Dendritic cell treated with granulocyte-macrophage colony-stimulating factor and Interleukin-4, amounts not matched to agents 40 ng/mL and 50 ng/mL, for 4 days (primary cell): ENCODE data around the gene MATN3.

Source experiments
- H3K27ac Mint-ChIP-seq: one replicate; pipeline ENCODE4 v1.8.0; 2022; ENCODE audit warnings: mild to moderate bottlenecking, mixed read lengths
- H3K27me3 Mint-ChIP-seq: one replicate; pipeline ENCODE4 v1.8.0; 2022; ENCODE audit warnings: mild to moderate bottlenecking, mixed read lengths
- H3K36me3 Mint-ChIP-seq: one replicate; pipeline ENCODE4 v1.8.0; 2022; ENCODE audit warnings: low read depth, mixed read lengths
- H3K4me1 Mint-ChIP-seq: one replicate; pipeline ENCODE4 v1.8.0; 2022; ENCODE audit warnings: low read depth, mixed read lengths
- H3K4me3 Mint-ChIP-seq: one replicate; pipeline ENCODE4 v1.8.0; 2022; ENCODE audit warnings: mild to moderate bottlenecking, moderate library complexity, mixed read lengths
- H3K9me3 Mint-ChIP-seq: one replicate; pipeline ENCODE4 v1.8.0; 2022; ENCODE audit warnings: mixed read lengths
- intact Hi-C: fragments of 100-400 bp; cut with micrococcal nuclease; formaldehyde crosslinking; loops from one replicate; pipeline ENCODE4 v1.15.0; 2022

MATN3 gene

GRCh38 chr2:19955544-19956422 is 56.7 kb downstream of the MATN3 start:
- Mint-ChIP-seq H3K27me3 (no peaks in the 10 kb centered on the region), H3K36me3 (no peaks in the 10 kb centered on the region), H3K4me1 (no peaks in the 10 kb centered on the region), H3K27ac (no peak overlapping the region), H3K9me3 (no peaks in the 10 kb centered on the region), H3K4me3 (no peak overlapping the region)
- intact Hi-C loops = loop anchor here (1.0 to 2.0 kb wide), 2 partner anchors 59 to 143 kb away; no protein-coding TSS in a partner anchor

GRCh38 chr2:19949071-19949470 is 63.4 kb downstream of the MATN3 start:
- Mint-ChIP-seq H3K4me1 (no peaks in the 10 kb centered on the region), H3K36me3 (no peaks in the 10 kb centered on the region), H3K27me3 (no peaks in the 10 kb centered on the region), H3K9me3 (no peaks in the 10 kb centered on the region), H3K27ac (no peak overlapping the region), H3K4me3 (no peak overlapping the region)
- intact Hi-C loops = no loop called here

- Mint-ChIP-seq H3K27ac (no peak overlapping the region), H3K4me1 (no peaks in the 10 kb centered on the region), H3K27me3 (no peaks in the 10 kb centered on the region), H3K36me3 (no peaks in the 10 kb centered on the region), H3K9me3 (no peaks in the 10 kb centered on the region), H3K4me3 (no peak overlapping the region)
- intact Hi-C loops = no loop called here
Observed at GRCh38 chr2:19947184-19947940, 65.1 kb downstream of the MATN3 start.

GRCh38 chr2:19944205-19944845 is 68.1 kb downstream of the MATN3 start:
- Mint-ChIP-seq H3K27ac (no peak overlapping the region), H3K9me3 (no peaks in the 10 kb centered on the region), H3K4me1 (no peaks in the 10 kb centered on the region), H3K4me3 (no peak overlapping the region), H3K27me3 (no peaks in the 10 kb centered on the region), H3K36me3 (no peaks in the 10 kb centered on the region)
- intact Hi-C loops = no loop called here

GRCh38 chr2:19943189-19943588 is 69.3 kb downstream of the MATN3 start:
- Mint-ChIP-seq H3K4me1 (no peaks in the 10 kb centered on the region), H3K27me3 (no peaks in the 10 kb centered on the region), H3K27ac (no peak overlapping the region), H3K9me3 (no peaks in the 10 kb centered on the region), H3K36me3 (no peaks in the 10 kb centered on the region), H3K4me3 (no peak overlapping the region)
- intact Hi-C loops = no loop called here

- no peaks in the 10 kb centered on the region for H3K4me1 Mint-ChIP-seq
- H3K4me3 Mint-ChIP-seq = no peak overlapping the region
- no peaks in the 10 kb centered on the region for H3K27me3 Mint-ChIP-seq
- no peak overlapping the region for H3K27ac Mint-ChIP-seq
- no peaks in the 10 kb centered on the region for H3K9me3 Mint-ChIP-seq
- intact Hi-C loops = no loop called here
- no peaks in the 10 kb centered on the region for H3K36me3 Mint-ChIP-seq
Observed at GRCh38 chr2:19942199-19942598, 70.3 kb downstream of the MATN3 start.
